Fibroblast of villous mesenchyme (primary cell): ENCODE measurements around the gene ZP1. TPM values are rescaled to one million over a fixed set of nuclear protein-coding genes. Genes with fewer than 3 reads are reported as not detected.

Experiments
- DNase-seq: peaks from one replicate; pipeline ENCODE4 v3.0.0-alpha.2; 2010; ENCODE audit warnings: low read depth
- H3K4me3 ChIP-seq: 2 replicates; pipeline ENCODE4 v1.5.1; 2011; ENCODE audit warnings: low read depth, mild to moderate bottlenecking, low read length
- total RNA-seq: library from RNA; depleted of rRNA; stranded (reverse); fragments of >200 nt; gene quantifications from 2 replicates; pipeline ENCODE4 v1.2.3, GENCODE V29; 2012
- TF ChIP-seq, protein P1 (sequence below): IDR thresholded peaks from 2 replicates; pipeline ENCODE4 v1.5.1; 2012; ENCODE audit warnings: low read depth, mild to moderate bottlenecking, low read length; ENCODE audit not compliant: insufficient read depth

The ZP1 gene
- total RNA-seq, 1 donor = not detected

DNA sequence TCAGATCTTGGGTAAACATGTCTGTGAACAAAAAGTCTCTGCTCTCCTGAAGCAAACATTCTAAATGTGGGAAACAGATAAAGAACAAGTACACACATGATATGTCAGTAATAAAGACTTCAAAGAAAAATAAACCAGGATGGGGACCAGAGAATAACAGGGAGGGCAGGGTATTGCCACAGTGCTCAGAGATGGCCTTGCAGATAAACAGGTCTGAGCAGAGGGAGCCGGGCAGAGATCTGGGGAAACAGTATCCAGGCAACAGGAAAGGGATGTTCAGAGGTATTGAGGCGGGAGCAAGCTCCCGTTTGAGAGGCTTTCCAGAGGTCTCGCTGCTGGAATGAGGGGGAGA is 22.5 kb upstream of the ZP1 start:
- peak; percentile 55 for DNase-seq
- H3K4me3 ChIP-seq = no peak overlapping the region
- TF ChIP-seq, protein P1, sequence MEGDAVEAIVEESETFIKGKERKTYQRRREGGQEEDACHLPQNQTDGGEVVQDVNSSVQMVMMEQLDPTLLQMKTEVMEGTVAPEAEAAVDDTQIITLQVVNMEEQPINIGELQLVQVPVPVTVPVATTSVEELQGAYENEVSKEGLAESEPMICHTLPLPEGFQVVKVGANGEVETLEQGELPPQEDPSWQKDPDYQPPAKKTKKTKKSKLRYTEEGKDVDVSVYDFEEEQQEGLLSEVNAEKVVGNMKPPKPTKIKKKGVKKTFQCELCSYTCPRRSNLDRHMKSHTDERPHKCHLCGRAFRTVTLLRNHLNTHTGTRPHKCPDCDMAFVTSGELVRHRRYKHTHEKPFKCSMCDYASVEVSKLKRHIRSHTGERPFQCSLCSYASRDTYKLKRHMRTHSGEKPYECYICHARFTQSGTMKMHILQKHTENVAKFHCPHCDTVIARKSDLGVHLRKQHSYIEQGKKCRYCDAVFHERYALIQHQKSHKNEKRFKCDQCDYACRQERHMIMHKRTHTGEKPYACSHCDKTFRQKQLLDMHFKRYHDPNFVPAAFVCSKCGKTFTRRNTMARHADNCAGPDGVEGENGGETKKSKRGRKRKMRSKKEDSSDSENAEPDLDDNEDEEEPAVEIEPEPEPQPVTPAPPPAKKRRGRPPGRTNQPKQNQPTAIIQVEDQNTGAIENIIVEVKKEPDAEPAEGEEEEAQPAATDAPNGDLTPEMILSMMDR = no peak

DNA sequence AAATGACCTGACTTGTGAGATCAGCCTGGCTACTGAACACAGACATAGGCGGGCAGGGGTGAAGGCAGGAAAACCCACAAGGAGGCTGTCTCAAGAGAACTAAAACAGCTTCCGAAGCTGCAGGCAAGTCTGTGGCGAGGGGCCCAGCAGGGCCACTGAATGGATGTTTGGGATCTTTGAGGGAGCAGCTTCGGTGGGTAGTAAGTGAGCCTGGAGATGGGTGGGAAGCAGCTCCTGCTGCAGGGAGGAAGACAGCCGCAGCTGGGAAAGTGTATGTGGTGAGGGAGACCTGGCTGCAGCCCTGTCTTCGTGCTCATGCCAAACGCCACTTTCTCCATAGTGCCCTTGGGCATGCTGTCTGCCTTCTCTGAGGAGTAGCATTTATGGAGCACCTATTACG is 22.0 kb upstream of the ZP1 start:
- no peak for DNase-seq
- TF ChIP-seq, protein P1 = no peak
- no peak overlapping the region for H3K4me3 ChIP-seq

DNA sequence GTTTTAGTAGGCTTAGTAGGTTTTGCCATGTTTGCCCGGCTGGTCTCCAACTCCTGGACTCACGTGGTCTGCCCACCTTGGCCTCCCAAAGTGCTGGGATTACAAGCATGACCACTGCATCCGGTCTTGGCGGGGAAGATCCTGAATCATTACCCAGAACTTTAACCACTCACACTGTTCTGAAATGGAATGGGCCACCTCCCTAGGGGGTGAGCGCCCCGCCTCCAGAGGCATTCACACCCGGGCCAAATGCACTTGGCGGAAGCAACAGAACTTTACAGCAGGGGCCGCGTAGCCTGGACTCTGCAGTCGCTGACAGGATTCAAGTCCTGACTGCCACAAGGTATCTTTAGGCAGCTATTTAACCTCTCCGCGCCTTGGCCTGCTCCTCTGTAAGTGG is 20.1 kb upstream of the ZP1 start:
- H3K4me3 ChIP-seq = no peak overlapping the region
- DNase-seq = no peak
- TF ChIP-seq, protein P1 = no peak

DNA sequence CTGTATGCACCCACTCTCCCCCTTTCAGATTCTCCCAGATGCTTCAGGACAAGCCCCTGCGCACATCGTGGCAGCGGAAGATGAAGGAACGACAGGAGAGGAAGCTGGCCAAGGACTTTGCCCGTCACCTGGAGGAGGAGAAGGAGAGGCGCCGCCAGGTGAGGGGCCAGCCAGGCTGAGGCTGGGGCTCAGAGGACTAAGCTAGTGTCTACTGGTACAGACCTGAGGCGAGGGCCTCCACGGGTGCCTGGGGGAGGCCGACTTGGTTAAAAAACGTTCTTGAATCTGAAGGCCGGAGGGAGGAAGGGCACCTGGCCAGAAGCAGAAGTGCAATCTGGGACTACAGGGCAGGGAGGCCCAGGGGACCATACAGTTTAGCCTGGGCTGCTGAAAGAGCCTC is 19.4 kb upstream of the ZP1 start:
- H3K4me3 ChIP-seq = no peak overlapping the region
- TF ChIP-seq, protein P1 = no peak
- no peak for DNase-seq

DNA sequence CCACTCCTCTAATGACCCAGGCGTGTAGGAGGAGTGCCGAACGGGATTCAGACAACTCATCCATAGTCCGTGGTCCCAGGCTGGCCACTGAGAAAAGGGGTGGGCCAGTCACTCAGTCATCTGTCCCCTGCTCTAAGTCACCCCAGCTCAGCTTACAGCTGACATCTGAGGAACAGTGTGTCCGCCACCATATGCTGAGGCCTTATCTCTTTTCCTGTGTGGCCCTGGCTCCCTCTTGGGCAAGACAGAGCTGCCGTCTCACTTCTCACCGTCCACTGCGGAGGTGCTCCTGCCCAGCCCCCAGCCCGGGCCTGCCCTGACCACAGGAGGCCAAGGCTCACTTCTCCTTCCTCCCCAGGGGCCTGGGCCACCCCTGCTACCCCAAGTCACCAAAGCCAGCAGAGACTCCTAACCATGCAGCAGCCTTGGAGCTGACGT is 18.6 kb upstream of the ZP1 start:
- DNase-seq = no peak
- no peak overlapping the region for H3K4me3 ChIP-seq
- TF ChIP-seq, protein P1 = no peak

DNA sequence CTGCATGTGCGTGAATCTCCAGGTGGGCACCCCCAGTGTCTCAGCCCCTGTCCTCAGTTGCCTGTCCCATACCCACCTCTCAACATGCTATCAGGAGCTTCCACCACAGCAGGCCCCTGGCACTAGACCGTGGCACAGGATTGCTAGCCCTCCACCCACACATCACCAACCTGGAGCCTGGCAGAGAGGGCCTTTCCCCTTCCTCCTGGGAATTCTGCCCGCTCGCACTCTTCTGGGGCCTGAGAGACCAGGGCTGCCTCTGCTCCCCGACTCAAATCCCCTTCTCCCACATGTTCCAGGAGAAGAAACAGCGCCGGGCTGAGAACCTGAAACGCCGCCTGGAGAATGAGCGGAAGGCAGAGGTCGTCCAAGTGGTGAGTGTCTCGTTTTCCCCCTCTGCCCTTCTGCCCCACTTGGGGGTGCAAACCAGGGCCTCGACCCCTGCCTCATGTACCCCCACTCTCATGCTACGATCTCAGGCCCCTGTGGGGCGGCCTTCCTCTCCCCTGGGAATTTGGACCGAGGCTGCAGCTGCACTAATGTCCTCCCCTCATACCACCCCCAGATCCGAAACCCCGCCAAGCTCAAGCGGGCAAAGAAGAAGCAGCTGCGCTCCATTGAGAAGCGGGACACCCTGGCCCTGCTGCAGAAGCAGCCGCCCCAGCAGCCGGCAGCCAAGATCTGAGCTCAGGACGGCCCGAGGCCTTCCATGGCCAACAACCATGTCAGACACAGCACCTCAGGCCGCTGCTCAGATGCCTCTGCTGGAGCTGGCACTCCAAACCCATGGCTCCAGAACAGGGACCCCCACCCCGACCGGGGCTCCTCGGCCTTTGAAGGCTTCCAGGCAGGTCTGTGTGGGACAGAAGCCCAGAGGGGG is 17.5 kb upstream of the ZP1 start:
- H3K4me3 ChIP-seq = no peak overlapping the region
- no peak for DNase-seq
- TF ChIP-seq, protein P1 = no peak
